GM10266 (cell line): ENCODE results near the gene LPIN1.

Source experiments
- DNase-seq: peaks from one replicate; pipeline ENCODE4 v3.0.0; 2012; ENCODE audit errors: extremely low spot score
- TF ChIP-seq, protein P1 (sequence below): IDR thresholded peaks from 2 replicates; pipeline ENCODE4 v1.5.1; 2012; ENCODE audit warnings: mild to moderate bottlenecking, low read depth; ENCODE audit not compliant: control insufficient read depth, insufficient read depth; ENCODE audit errors: missing control alignments

Gene LPIN1

DNA sequence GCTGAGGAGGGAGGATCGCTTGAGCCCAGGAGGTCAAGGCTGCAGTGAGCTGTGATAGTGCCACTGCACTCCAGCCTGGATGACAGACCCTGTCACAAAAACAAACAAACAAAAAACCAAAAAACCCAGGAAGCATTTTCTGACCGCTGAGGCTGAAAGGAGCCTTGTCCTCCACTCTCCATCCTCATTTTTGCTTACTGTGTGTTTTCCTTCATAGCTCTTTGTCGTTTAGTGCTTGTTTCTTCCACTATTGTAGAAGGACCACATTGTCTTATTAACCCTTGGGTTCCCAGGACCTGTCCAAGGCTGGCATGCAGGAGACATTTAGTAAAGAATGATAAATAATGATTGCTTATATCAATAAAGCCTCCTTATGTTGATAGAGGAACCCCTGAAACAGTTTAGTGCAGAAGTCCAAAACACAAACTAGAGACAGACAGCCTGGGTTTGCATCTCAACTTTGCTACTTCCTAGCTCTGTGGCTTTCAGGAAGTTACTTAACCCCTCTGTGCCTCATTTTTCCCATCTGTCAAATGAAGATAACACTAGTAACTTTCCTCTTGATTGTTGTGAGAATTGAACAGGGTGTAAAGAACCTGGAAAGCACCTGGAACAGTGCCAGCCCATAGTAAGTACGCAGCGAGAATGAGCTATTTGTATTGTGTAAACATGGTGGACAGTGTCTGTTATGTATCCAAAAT is 126.0 kb downstream of the LPIN1 start:
- DNase-seq = no peak
- TF ChIP-seq, protein P1, sequence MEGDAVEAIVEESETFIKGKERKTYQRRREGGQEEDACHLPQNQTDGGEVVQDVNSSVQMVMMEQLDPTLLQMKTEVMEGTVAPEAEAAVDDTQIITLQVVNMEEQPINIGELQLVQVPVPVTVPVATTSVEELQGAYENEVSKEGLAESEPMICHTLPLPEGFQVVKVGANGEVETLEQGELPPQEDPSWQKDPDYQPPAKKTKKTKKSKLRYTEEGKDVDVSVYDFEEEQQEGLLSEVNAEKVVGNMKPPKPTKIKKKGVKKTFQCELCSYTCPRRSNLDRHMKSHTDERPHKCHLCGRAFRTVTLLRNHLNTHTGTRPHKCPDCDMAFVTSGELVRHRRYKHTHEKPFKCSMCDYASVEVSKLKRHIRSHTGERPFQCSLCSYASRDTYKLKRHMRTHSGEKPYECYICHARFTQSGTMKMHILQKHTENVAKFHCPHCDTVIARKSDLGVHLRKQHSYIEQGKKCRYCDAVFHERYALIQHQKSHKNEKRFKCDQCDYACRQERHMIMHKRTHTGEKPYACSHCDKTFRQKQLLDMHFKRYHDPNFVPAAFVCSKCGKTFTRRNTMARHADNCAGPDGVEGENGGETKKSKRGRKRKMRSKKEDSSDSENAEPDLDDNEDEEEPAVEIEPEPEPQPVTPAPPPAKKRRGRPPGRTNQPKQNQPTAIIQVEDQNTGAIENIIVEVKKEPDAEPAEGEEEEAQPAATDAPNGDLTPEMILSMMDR = no peak

- TF ChIP-seq, protein P1 = no peak
- no peak for DNase-seq
Observed at GRCh38 chr2:11872948-11873269, 126.5 kb downstream of the LPIN1 start.

DNA sequence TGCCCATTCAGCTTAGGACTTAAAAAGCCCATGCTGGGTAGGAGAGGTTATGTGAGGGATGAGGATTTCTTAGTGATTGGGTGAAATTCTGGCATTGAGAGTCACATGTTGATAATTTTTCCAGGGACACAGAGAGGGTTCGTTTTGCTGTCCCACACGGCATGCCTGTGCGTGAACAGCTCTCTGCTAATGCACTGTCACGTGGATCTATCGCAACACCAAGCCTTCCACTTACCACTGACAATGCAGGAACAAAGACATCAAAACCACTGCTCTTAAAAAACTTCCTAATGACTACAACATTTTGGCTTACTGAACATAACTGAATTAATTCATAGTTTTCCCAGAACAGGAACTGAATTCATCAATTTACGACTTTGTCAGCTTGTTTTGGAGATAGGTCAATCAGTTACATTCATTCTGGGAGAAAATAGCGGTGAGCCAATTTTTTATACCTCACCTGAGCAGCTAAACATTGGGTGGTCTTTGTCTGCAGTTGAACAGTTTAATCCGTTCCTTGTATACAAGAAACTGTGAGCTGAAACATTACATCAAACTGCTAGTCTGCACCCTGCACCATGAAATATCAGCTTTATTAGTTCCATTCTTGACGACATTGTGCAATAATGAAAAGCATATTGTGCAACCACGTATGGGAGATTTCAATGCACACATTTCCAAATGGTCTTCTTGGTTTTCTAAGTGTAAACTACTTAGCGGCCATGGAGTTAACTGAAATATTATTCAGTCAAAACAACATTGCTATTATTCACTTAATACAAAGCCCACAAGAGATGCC is 127.1 kb downstream of the LPIN1 start:
- TF ChIP-seq, protein P1 = no peak
- no peak for DNase-seq

GRCh38 chr2:11874861-11875260 is 128.4 kb downstream of the LPIN1 start:
- no peak for DNase-seq
- TF ChIP-seq, protein P1 = no peak

DNA sequence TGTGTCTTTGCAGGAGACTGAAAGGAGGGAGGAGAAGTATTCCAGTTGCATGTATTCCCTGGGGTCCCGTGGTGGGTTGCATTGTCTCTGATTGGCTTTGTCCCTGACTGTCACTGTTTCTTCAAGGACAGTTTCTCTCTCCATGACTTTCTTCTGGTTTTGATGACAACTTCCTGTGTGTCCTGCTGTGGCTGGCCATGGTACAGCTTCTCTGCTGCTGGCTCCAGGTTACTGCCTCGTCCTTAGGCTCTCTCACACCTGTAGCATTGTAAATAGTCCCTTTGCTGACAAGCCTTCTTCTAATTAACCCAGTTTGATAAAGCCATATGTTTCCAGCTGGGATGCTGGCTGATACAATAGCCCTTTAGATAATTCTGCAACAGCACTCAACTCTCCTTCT is 129.0 kb downstream of the LPIN1 start:
- TF ChIP-seq, protein P1 = no peak
- no peak for DNase-seq

DNA sequence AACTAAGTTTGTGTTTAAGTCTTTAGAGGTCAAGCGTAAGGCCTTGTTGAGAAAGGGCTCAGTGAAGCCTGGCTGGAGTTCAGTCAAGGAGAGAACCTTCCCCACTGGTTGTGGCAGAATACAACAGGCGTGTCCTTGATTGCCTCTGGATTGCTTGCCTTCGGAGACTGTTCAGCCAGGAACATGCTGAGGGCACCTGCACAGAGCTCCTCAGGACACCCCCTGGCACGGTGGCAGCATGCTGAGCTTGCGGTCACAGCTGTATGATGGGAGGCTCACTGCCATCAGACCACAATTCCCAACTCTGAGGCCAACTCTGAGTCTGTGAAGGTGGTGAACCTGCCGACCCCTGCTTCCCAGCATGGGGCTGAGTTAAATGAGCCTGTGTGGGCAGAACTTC is 130.0 kb downstream of the LPIN1 start:
- no peak for DNase-seq
- TF ChIP-seq, protein P1 = no peak

GRCh38 chr2:11876889-11877288 is 130.5 kb downstream of the LPIN1 start:
- DNase-seq = no peak
- TF ChIP-seq, protein P1 = no peak
